Prostate gland (tissue), 2 donors: ENCODE results near the gene FAAP20. TPM values are rescaled to one million over a fixed set of nuclear protein-coding genes. Genes with fewer than 3 reads are reported as not detected.

Experiments
- DNase-seq: peaks from one replicate; pipeline ENCODE4 v3.0.0-alpha.2; 2019; ENCODE audit warnings: low spot score
- H3K27ac ChIP-seq, 2 donors: fragments of 200-600 bp; sonication (generic); 2 replicates each; pipeline ENCODE4 v1.5.1; 2017 to 2019
- H3K27me3 ChIP-seq: fragments of 200-600 bp; sonication (generic); replicated peaks from 2 replicates; pipeline ENCODE4 v1.5.1; 2019; ENCODE audit not compliant: insufficient read depth
- H3K36me3 ChIP-seq, 2 donors: fragments of 200-600 bp; sonication (generic); 1 replicate in 1 of 2; 2 replicates in 1 of 2; pipeline versions ENCODE4 v1.5.1 to v1.8.1; 2017 to 2019
- H3K4me1 ChIP-seq: fragments of 200-600 bp; sonication (generic); replicated peaks from 2 replicates; pipeline ENCODE4 v1.5.1; 2019
- H3K4me3 ChIP-seq, 2 donors: fragments of 200-600 bp; sonication (generic); 2 replicates each; pipeline ENCODE4 v1.5.1; 2017 to 2019
- H3K9me3 ChIP-seq: fragments of 200-600 bp; sonication (generic); 2 replicates; pipeline ENCODE4 v1.5.1; 2017
- CTCF ChIP-seq, 4 experiments: fragments of 200-600 bp in 2 of 4; fragments of 450-650 bp in 2 of 4; sonication (generic) in 2 of 4; IDR thresholded peaks; 1 replicate in 3 of 4; 2 replicates in 1 of 4; pipeline ENCODE4 v1.5.1; 2016 to 2019; ENCODE audit warnings: antibody characterized with exemption in 4 of 4, mild to moderate bottlenecking in 2 of 4, moderate library complexity in 2 of 4
- POLR2A ChIP-seq: fragments of 450-650 bp; IDR thresholded peaks from one replicate; pipeline ENCODE4 v1.6.1; 2016; ENCODE audit warnings: antibody characterized with exemption, mild to moderate bottlenecking
- POLR2AphosphoS5 ChIP-seq: sonication (generic); formaldehyde crosslinking; IDR thresholded peaks from one replicate; pipeline ENCODE4 v1.6.1; 2017; ENCODE audit warnings: antibody characterized with exemption
- WGBS: methylation state at CpG from one replicate; pipeline ENCODE4 v1.1.5; 2018; 5-methylcytosine and 5-hydroxymethylcytosine counted together
- intact Hi-C: fragments of 100-400 bp; cut with DNase I; formaldehyde crosslinking; loops from one replicate; pipeline ENCODE4 v1.14.2; 2022
- total RNA-seq, 2 donors: library from RNA; depleted of rRNA; stranded (reverse); fragments of >200 nt; gene quantifications; one replicate each; pipeline ENCODE4 v1.1.0, GENCODE V29; 2016

Gene FAAP20
- total RNA-seq, 2 donors from 2014 or later: 55.9 to 70.4 TPM

DNA sequence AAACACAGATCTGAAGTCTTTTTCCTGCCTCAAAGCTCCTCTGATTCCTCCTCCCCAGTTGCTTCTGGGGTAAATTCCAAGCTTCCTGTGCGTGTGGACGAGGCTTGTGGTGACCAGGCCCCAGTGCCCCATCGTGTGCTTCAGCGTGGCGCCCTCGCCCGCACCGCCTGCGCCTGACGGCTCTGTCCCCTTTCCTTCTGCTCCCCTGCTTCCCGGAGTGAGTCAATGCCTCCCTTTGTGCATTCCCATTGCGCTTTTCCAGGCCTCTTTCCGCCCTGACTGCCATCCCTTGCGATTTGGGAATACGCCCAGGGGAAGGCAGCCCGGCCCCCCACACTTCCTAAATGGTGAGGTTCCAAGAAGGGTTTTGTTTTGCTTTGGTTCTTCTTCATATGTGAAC, 36.3 kb downstream of the FAAP20 start:
- no peak for DNase-seq
- TF ChIP-seq POLR2A: no peak
- TF ChIP-seq CTCF (IDR thresholded peaks at IDR 0.05): no peak
- TF ChIP-seq POLR2AphosphoS5: no peak
- no peak overlapping the region for H3K4me3 ChIP-seq
- no peak overlapping the region for H3K27ac ChIP-seq
- H3K36me3 ChIP-seq: no peaks in the 10 kb centered on the region
- H3K27me3 ChIP-seq: no peaks in the 10 kb centered on the region
- 91% methylated on average over 16 of the region's 16 CpGs for WGBS
- no peaks in the 10 kb centered on the region for H3K4me1 ChIP-seq
- H3K9me3 ChIP-seq: no peaks in the 10 kb centered on the region
- intact Hi-C loops: no loop called here

DNA sequence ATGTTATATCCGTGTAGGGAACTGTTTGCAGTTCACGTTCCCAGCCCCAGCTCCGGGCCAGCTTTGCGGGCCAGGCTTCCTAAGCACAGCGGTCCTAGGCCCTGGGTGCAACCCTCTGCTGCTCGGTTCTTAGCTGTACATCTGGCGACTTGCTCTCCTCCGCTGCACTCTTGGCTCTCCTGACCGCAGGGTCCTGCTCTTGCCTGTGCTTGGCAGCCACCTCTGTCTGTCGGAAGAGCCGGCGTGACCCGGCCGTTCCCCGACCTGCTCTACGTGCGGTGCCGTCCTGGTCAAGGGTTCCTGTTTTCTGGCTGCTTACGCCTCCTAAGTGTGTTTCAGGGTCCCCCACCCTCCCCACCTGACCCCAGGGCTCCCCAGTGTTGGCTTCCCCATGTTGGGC, 36.7 kb downstream of the FAAP20 start:
- WGBS: 92% methylated on average over 19 of the region's 19 CpGs
- Histone ChIP-seq H3K27me3 (no peaks in the 10 kb centered on the region), H3K36me3 (no peaks in the 10 kb centered on the region), H3K27ac (no peak overlapping the region), H3K4me3 (no peak overlapping the region), H3K9me3 (no peaks in the 10 kb centered on the region), H3K4me1 (no peaks in the 10 kb centered on the region)
- DNase-seq: no peak
- intact Hi-C loops: no loop called here
- TF ChIP-seq POLR2AphosphoS5 (no peak), POLR2A (no peak), CTCF (IDR thresholded peaks at IDR 0.05) (no peak)

DNA sequence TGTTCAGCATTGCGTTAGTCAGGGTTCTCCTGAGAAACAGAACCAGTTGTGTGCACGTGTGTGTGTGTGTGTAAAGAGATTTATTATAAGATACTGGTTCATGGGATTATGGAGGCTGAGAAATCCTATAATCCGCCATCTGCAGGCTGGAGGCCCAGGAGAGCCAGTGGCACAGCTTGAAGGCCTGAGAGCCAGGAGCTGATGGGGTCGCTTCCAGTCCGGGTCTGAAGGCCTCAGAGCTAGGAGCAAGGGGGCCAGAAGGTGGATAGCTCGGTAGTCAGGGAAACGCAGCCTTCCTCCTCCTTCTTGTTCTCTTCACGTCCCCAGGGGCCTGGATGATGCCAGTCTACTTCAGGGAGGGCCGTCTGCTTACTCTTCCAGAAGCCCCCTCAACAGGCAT, 37.7 kb downstream of the FAAP20 start:
- WGBS: 96% methylated on average over 8 of the region's 9 CpGs
- no peak for DNase-seq
- Histone ChIP-seq H3K27ac (no peak overlapping the region), H3K9me3 (no peaks in the 10 kb centered on the region), H3K4me1 (no peaks in the 10 kb centered on the region), H3K4me3 (no peak overlapping the region), H3K36me3 (no peaks in the 10 kb centered on the region), H3K27me3 (no peaks in the 10 kb centered on the region)
- intact Hi-C loops: no loop called here
- no peak for TF ChIP-seq POLR2A
- no peak for TF ChIP-seq CTCF (IDR thresholded peaks at IDR 0.05)
- TF ChIP-seq POLR2AphosphoS5: no peak

DNA sequence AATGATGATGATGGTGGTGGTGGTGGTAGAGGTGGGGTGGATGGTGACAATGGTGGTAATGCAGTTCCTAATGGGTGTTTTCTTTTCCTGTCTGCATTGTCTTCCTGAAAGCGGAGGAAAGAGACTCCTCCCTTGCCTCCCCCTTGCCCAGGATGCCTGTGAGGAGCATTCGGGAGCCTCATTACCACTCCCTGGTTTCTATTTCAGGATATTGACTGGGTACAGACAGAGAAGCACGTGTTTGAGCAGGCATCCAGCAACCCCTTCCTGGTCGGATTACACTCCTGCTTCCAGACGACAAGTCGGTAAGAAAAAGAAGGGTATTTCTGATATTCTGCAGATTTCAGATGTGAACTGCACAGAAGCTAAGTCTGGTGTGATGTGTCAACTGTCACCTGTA, 38.8 kb downstream of the FAAP20 start:
- H3K4me1 ChIP-seq: no peaks in the 10 kb centered on the region
- no peaks in the 10 kb centered on the region for H3K36me3 ChIP-seq
- H3K4me3 ChIP-seq: no peak overlapping the region
- H3K9me3 ChIP-seq: no peaks in the 10 kb centered on the region
- no peak overlapping the region for H3K27ac ChIP-seq
- H3K27me3 ChIP-seq: no peaks in the 10 kb centered on the region
- intact Hi-C loops: no loop called here
- no peak for DNase-seq
- 77% methylated on average over 6 of the region's 6 CpGs for WGBS
- no peak for TF ChIP-seq POLR2AphosphoS5
- no peak for TF ChIP-seq CTCF (IDR thresholded peaks at IDR 0.05)
- no peak for TF ChIP-seq POLR2A

- no peak overlapping the region for H3K4me3 ChIP-seq
- H3K9me3 ChIP-seq: no peaks in the 10 kb centered on the region
- H3K4me1 ChIP-seq: no peaks in the 10 kb centered on the region
- no peaks in the 10 kb centered on the region for H3K36me3 ChIP-seq
- 96% methylated on average over 10 of the region's 10 CpGs for WGBS
- no peaks in the 10 kb centered on the region for H3K27me3 ChIP-seq
- DNase-seq: no peak
- no peak overlapping the region for H3K27ac ChIP-seq
- no peak for TF ChIP-seq CTCF (IDR thresholded peaks at IDR 0.05)
- intact Hi-C loops: no loop called here
Observed at GRCh38 chr1:2155147-2155598, 39.4 kb downstream of the FAAP20 start.
